Heart right ventricle (tissue), 16 donors: ENCODE data around the gene FARSA. TPM values are rescaled to one million over a fixed set of nuclear protein-coding genes. Genes with fewer than 3 reads are reported as not detected.

Experiments
- ATAC-seq, 8 donors: fragments of 200-7000 bp; cut with Tn5 transposase; one replicate each; pipeline ENCODE4 v1.9.1; 2020; ENCODE audit warnings: mild to moderate bottlenecking in 8 of 8, moderate library complexity in 8 of 8, moderate number of reproducible peaks in 1 of 8
- DNase-seq, 2 donors: peaks; one replicate each; pipeline ENCODE4 v3.0.0-alpha.2; 2020
- H3K27ac ChIP-seq, 10 donors: fragments of 200-600 bp; sonication (generic) in 2 of 10; one replicate each; pipeline versions ENCODE4 v1.5.0 to v1.8.0; 2020 to 2022; ENCODE audit warnings: mild to moderate bottlenecking in 3 of 10
- H3K27me3 ChIP-seq, 7 donors: fragments of 200-600 bp; one replicate each; pipeline ENCODE4 v1.8.0; 2021 to 2022; ENCODE audit warnings: mild to moderate bottlenecking in 2 of 7
- H3K36me3 ChIP-seq, 9 donors: fragments of 200-600 bp; sonication (generic) in 1 of 9; one replicate each; pipeline versions ENCODE4 v1.5.0 to v1.8.0; 2020 to 2022; ENCODE audit warnings: mild to moderate bottlenecking in 2 of 9
- H3K4me1 ChIP-seq, 9 donors: fragments of 200-600 bp; sonication (generic) in 1 of 9; one replicate each; pipeline versions ENCODE4 v1.5.0 to v1.8.0; 2020 to 2022; ENCODE audit warnings: mild to moderate bottlenecking in 4 of 9
- H3K4me3 ChIP-seq, 10 donors: fragments of 200-600 bp; sonication (generic) in 2 of 10; one replicate each; pipeline versions ENCODE4 v1.5.0 to v1.8.0; 2020 to 2022; ENCODE audit warnings: mild to moderate bottlenecking in 7 of 10, moderate library complexity in 2 of 10
- H3K9me3 ChIP-seq, 11 donors: fragments of 200-600 bp in 10 of 11; sonication (generic) in 2 of 11; one replicate each; pipeline versions ENCODE4 v1.5.0 to v1.8.0; 2013 to 2022; ENCODE audit warnings: mild to moderate bottlenecking in 2 of 11, control low read depth in 1 of 11, moderate library complexity in 1 of 11
- CTCF ChIP-seq, 9 donors: fragments of 200-600 bp; sonication (generic) in 2 of 9; IDR thresholded peaks; one replicate each; pipeline versions ENCODE4 v1.5.0 to v1.8.0; 2021 to 2022; ENCODE audit warnings: antibody characterized with exemption in 9 of 9, mild to moderate bottlenecking in 5 of 9, moderate library complexity in 1 of 9
- WGBS, 2 donors: extraction: QIAGEN DNeasy Blood & Tissue Kit; methylation state at CpG; one replicate each; pipeline ENCODE4 v1.1.7; 2013; ENCODE audit warnings: inconsistent platforms in 1 of 2; 5-methylcytosine and 5-hydroxymethylcytosine counted together
- intact Hi-C, 10 donors: fragments of 100-400 bp; cut with DNase I; formaldehyde crosslinking; loops; one replicate each; pipeline versions ENCODE4 v1.11.1 to v1.14.2; 2022
- polyA plus RNA-seq, 2 donors: library from polyadenylated mRNA; stranded (reverse); fragments of 200-250 nt; gene quantifications; one replicate each; pipeline ENCODE4 v1.2.3, GENCODE V29; 2013
- total RNA-seq, 10 donors: library from RNA; stranded (reverse); fragmentation: NEBNext Ultra II Directional in 3 of 10; extraction: Animal tissue kit (Norgen Biotek cat#: 25700) in 3 of 10; gene quantifications; one replicate each; pipeline versions ENCODE4 v1.2.1 to v1.2.4, GENCODE V29; 2021 to 2023
- donor health status: Arrhythmogenic right ventricular cardiomyopathy.
- donor health status: ischemic (EF 13 %, LVEDD 7.1; RV severe dilation, severe dysfunction).
- donor health status: healthy with polysubstance abuse.
- donor health status: DM: no; HTN: yes; CAD: no.
- donor health status: DM: no; HTN: no; CAD: no.
- donor health status: ischemic (EF 25% LVEDD 6.9; RV normal size, moderate dysfunction).
- donor health status: ischemic (EF 25% LVEDD 5.7; RV mildly dilated, moderate dysfunction).
- donor health status: healthy.
- donor health status: DM: yes; HTN: yes; CAD: no.
- donor health status: Ischemic cardiomyopathy.
- donor health status: ischemic (EF 35%, LVEDD 5.7; RV mildly dilated, moderate dysfunction).
- donor health status: nonischemic (EF 11% LVEDD 7.7; RV severe dilation, severe dysfunction).
- donor health status: DM: yes; HTN: yes; CAD: no.
- donor health status: PGD.
- donor health status: ischemic (EF 29% LVEDD 5.4; RV normal size, mild dysfunction).
- donor health status: nonischemic (EF 23%, LVEDD 6.1; RV moderate dilation, normal function).

FARSA gene
- total and polyA plus RNA-seq, 12 donors: 23.2 to 81.4 (median 38.5) TPM

- peaks cover 11 to 82% (median 49%) of the 10 kb centered on the region in 9 donors for H3K4me1 ChIP-seq
- intact Hi-C loops: no loop called here
- no peak overlapping the region for H3K27ac ChIP-seq
- H3K9me3 ChIP-seq: no peaks in the 10 kb centered on the region
- H3K27me3 ChIP-seq: no peaks in the 10 kb centered on the region
- DNase-seq (no peak), ATAC-seq (no peak)
- TF ChIP-seq CTCF (IDR thresholded peaks at IDR 0.05): no peak
- 84 to 87% methylated on average over 18 of the region's 18 CpGs for WGBS, 2 donors
- H3K36me3 ChIP-seq: peaks cover 0 to 77% (median 54%) of the 10 kb centered on the region in 9 donors
- no peak overlapping the region for H3K4me3 ChIP-seq
These were observed 10.0 kb upstream of the FARSA start for GRCh38 chr19:12943437-12944044.

GRCh38 chr19:12940897-12941296 lies 7.4 kb upstream of the FARSA start:
- Histone ChIP-seq H3K9me3 (no peaks in the 10 kb centered on the region), H3K27ac (peak overlapping the region in 3 of 10 donors; percentile 6 to 97 (median 36)), H3K4me1 (peaks cover 4 to 76% (median 42%) of the 10 kb centered on the region in 9 donors), H3K27me3 (no peaks in the 10 kb centered on the region), H3K36me3 (peaks cover 0 to 64% (median 49%) of the 10 kb centered on the region in 9 donors), H3K4me3 (peak overlapping the region in 6 of 10 donors; percentile 68 to 100 (median 99))
- 71 to 85% methylated on average over 2 of the region's 2 CpGs for WGBS, 2 donors
- no peak for DNase-seq
- no peak for ATAC-seq
- no peak for TF ChIP-seq CTCF (IDR thresholded peaks at IDR 0.05)
- intact Hi-C loops: no loop called here

GRCh38 chr19:12939975-12940423 lies 6.5 kb upstream of the FARSA start:
- WGBS, 2 donors: 55 to 59% methylated on average over 10 of the region's 10 CpGs
- H3K9me3 ChIP-seq: no peaks in the 10 kb centered on the region
- intact Hi-C loops: no loop called here
- H3K4me1 ChIP-seq: peaks cover 4 to 71% (median 42%) of the 10 kb centered on the region in 9 donors
- H3K4me3 ChIP-seq: peak overlapping the region in 9 of 10 donors; percentile 68 to 100 (median 99)
- H3K36me3 ChIP-seq: peaks cover 0 to 60% (median 49%) of the 10 kb centered on the region in 9 donors
- no peak for ATAC-seq
- peak overlapping the region in 7 of 10 donors; percentile 83 to 98 (median 96) for H3K27ac ChIP-seq
- no peak for DNase-seq
- H3K27me3 ChIP-seq: no peaks in the 10 kb centered on the region
- no peak for TF ChIP-seq CTCF (IDR thresholded peaks at IDR 0.05)

GRCh38 chr19:12938779-12939601 lies 5.5 kb upstream of the FARSA start:
- H3K4me1 ChIP-seq: peaks cover 4 to 65% (median 42%) of the 10 kb centered on the region in 9 donors
- ATAC-seq: peak in 7 of 8 donors; percentile 3 to 35 (median 10)
- 0% methylated on average over 54 of the region's 54 CpGs for WGBS, 2 donors
- intact Hi-C loops: no loop called here
- H3K27me3 ChIP-seq: no peaks in the 10 kb centered on the region
- H3K36me3 ChIP-seq: peaks cover 0 to 50% (median 41%) of the 10 kb centered on the region in 9 donors
- peak in 6 of 9 donors; percentile 8 to 36 (median 20) for TF ChIP-seq CTCF (IDR thresholded peaks at IDR 0.05)
- peak overlapping the region; percentile 68 to 100 (median 99) for H3K4me3 ChIP-seq
- H3K9me3 ChIP-seq: no peaks in the 10 kb centered on the region
- peak in 1 of 2 donors; percentile 47 for DNase-seq
- peak overlapping the region; percentile 76 to 98 (median 96) for H3K27ac ChIP-seq
